Keratinocyte (primary cell): Measurements from ENCODE around the gene SDCCAG8. TPM values are rescaled to one million over a fixed set of nuclear protein-coding genes. Genes with fewer than 3 reads are reported as not detected.

Experiments used
- DNase-seq: peaks from one replicate; pipeline ENCODE4 v3.0.0-alpha.2; 2011; ENCODE audit warnings: low read depth, missing footprints, low spot score
- FAIRE-seq: peaks from 2 replicates; lab custom pipeline; 2011; peaks lifted over from hg19 to GRCh38; lab: Jason Lieb, UNC
- H2AFZ ChIP-seq: 2 replicates; pipeline ENCODE4 v1.6.0; 2012; ENCODE audit warnings: low read length, control low read depth, inconsistent platforms; ENCODE audit not compliant: control insufficient read depth
- H3K27ac ChIP-seq: 2 replicates; pipeline ENCODE4 v1.5.1; 2011; ENCODE audit warnings: low read length; ENCODE audit not compliant: control insufficient read depth, insufficient read depth
- H3K27me3 ChIP-seq: 3 replicates; pipeline ENCODE4 v1.6.0; 2011; ENCODE audit warnings: low read length; ENCODE audit not compliant: control insufficient read depth, insufficient read depth; ENCODE audit errors: extremely low read depth
- H3K36me3 ChIP-seq, 2 experiments: 2 replicates in 1 of 2; 3 replicates in 1 of 2; pipeline ENCODE4 v1.5.1; 2011; ENCODE audit warnings: low read length in 2 of 2, mild to moderate bottlenecking in 1 of 2; ENCODE audit not compliant: control insufficient read depth in 2 of 2, insufficient read depth in 2 of 2; ENCODE audit errors: extremely low read depth in 1 of 2
- H3K4me1 ChIP-seq: 3 replicates; pipeline ENCODE4 v1.5.1; 2011; ENCODE audit warnings: low read length; ENCODE audit not compliant: control insufficient read depth, insufficient read depth; ENCODE audit errors: extremely low read depth
- H3K4me2 ChIP-seq: 3 replicates; pipeline ENCODE4 v1.6.0; 2011; ENCODE audit warnings: low read depth, low read length; ENCODE audit not compliant: control insufficient read depth, insufficient read depth; ENCODE audit errors: extremely low read depth
- H3K4me3 ChIP-seq, 3 experiments: fragments of 200-600 bp in 1 of 3; sonication (generic) in 1 of 3; 2 replicates in 2 of 3; 3 replicates in 1 of 3; pipeline ENCODE4 v1.5.1; 2011 to 2016; ENCODE audit warnings: low read length in 3 of 3, mild to moderate bottlenecking in 3 of 3, control low read depth in 2 of 3, inconsistent platforms in 1 of 3, low read depth in 1 of 3, mixed read lengths in 1 of 3, mixed run types in 1 of 3, moderate library complexity in 1 of 3; ENCODE audit not compliant: control insufficient read depth in 2 of 3, insufficient read depth in 2 of 3; ENCODE audit errors: extremely low read depth in 1 of 3
- H3K79me2 ChIP-seq: 2 replicates; pipeline ENCODE4 v1.6.0; 2012; ENCODE audit warnings: low read length; ENCODE audit not compliant: control insufficient read depth, insufficient read depth
- H3K9ac ChIP-seq: 3 replicates; pipeline ENCODE4 v1.6.0; 2011; ENCODE audit warnings: low read length; ENCODE audit not compliant: control insufficient read depth, insufficient read depth; ENCODE audit errors: extremely low read depth
- H3K9me1 ChIP-seq: 3 replicates; pipeline ENCODE4 v1.6.0; 2011; ENCODE audit warnings: low read length; ENCODE audit not compliant: control insufficient read depth, insufficient read depth; ENCODE audit errors: extremely low read depth
- H3K9me3 ChIP-seq: 2 replicates; pipeline ENCODE4 v1.5.1; 2012; ENCODE audit warnings: low read depth, low read length; ENCODE audit not compliant: control insufficient read depth
- H4K20me1 ChIP-seq: 3 replicates; pipeline ENCODE4 v1.6.0; 2011; ENCODE audit warnings: low read length; ENCODE audit not compliant: control insufficient read depth, insufficient read depth; ENCODE audit errors: extremely low read depth
- CTCF ChIP-seq, 3 experiments: IDR thresholded peaks in 1 of 3; conservative IDR thresholded peaks in 1 of 3; optimal IDR thresholded peaks in 1 of 3; 2 replicates in 2 of 3; 3 replicates in 1 of 3; pipeline versions ENCODE3 to v1.5.1; 2011; ENCODE audit warnings: low read length in 3 of 3, mild to moderate bottlenecking in 3 of 3, moderate library complexity in 2 of 3, control low read depth in 1 of 3, inconsistent platforms in 1 of 3; ENCODE audit not compliant: insufficient read depth in 2 of 3; ENCODE audit errors: extremely low read depth in 1 of 3
- EZH2 ChIP-seq: IDR thresholded peaks from one replicate; pipeline ENCODE4 v1.6.1; 2012; ENCODE audit warnings: inconsistent platforms, mild to moderate bottlenecking, low read length, moderate library complexity
- dilution Hi-C: fragments of 300-500 bp; cut with MboI; formaldehyde crosslinking; loops from one replicate; pipeline ENCODE4 v1.7.0; 2020; ENCODE audit warnings: low sequenced_read_pairs; ENCODE audit not compliant: extremely low pct_ligation_motif_present
- polyA plus RNA-seq, 5 experiments: library from polyadenylated mRNA; depleted of rRNA in 3 of 5; stranded (reverse) in 3 of 5; stranded (forward) in 1 of 5; unstranded in 1 of 5; fragments of >200 nt; gene quantifications; 1 replicate in 1 of 5; 2 replicates in 3 of 5; 3 replicates in 1 of 5; pipeline versions ENCODE4 v1.2.1 to v1.2.3, GENCODE V29; 2011 to 2012; ENCODE audit warnings: missing spikeins in 2 of 5, low read depth in 1 of 5, low replicate concordance in 1 of 5

The SDCCAG8 gene
- polyA plus RNA-seq, 1 donor (not counting 4 experiments of a cell fraction or from before 2014, with no cell fraction given), result 61.6 TPM

GRCh38 chr1:243218059-243218458 is 37.8 kb upstream of the SDCCAG8 start:
- Histone ChIP-seq H3K4me2 (no peak overlapping the region), H3K4me1 (no peaks in the 10 kb centered on the region), H2AFZ (no peak overlapping the region), H3K4me3 (no peak overlapping the region), H3K9me3 (no peaks in the 10 kb centered on the region), H3K9ac (no peak overlapping the region), H3K27me3 (no peaks in the 10 kb centered on the region), H3K79me2 (peaks cover 7% of the 10 kb centered on the region), H3K36me3 (peaks cover 3 to 4% of the 10 kb centered on the region in 2 experiments), H3K9me1 (no peaks in the 10 kb centered on the region), H4K20me1 (no peaks in the 10 kb centered on the region), H3K27ac (no peak overlapping the region)
- TF ChIP-seq EZH2, result no peak
- TF ChIP-seq CTCF (optimal IDR thresholded peaks at IDR 0.05 in 1 of 3, IDR thresholded peaks at IDR 0.05 in 1 of 3, conservative IDR thresholded peaks at IDR 0.05 in 1 of 3; ENCODE audit: extremely low read depth in 1 of 3, insufficient read depth in 2 of 3, low read length in 3 of 3), result no peak
- FAIRE-seq (no peak), DNase-seq (no peak)
- dilution Hi-C loops, result no loop called here

GRCh38 chr1:243227622-243228021 is 28.2 kb upstream of the SDCCAG8 start:
- H2AFZ ChIP-seq, result no peak overlapping the region
- H3K9me1 ChIP-seq, result no peaks in the 10 kb centered on the region
- H3K4me2 ChIP-seq, result no peak overlapping the region
- DNase-seq (no peak), FAIRE-seq (no peak)
- H3K4me3 ChIP-seq, result no peak overlapping the region
- H3K4me1 ChIP-seq, result no peaks in the 10 kb centered on the region
- H3K27me3 ChIP-seq, result no peaks in the 10 kb centered on the region
- no peak overlapping the region for H3K9ac ChIP-seq
- no peak for TF ChIP-seq EZH2
- TF ChIP-seq CTCF (optimal IDR thresholded peaks at IDR 0.05 in 1 of 3, IDR thresholded peaks at IDR 0.05 in 1 of 3, conservative IDR thresholded peaks at IDR 0.05 in 1 of 3; ENCODE audit: extremely low read depth in 1 of 3, insufficient read depth in 2 of 3, low read length in 3 of 3), result no peak
- peaks cover 61% of the 10 kb centered on the region for H3K79me2 ChIP-seq
- H3K36me3 ChIP-seq, result peaks cover 4 to 5% of the 10 kb centered on the region in 2 experiments
- peaks cover 2% of the 10 kb centered on the region for H4K20me1 ChIP-seq
- no peak overlapping the region for H3K27ac ChIP-seq
- H3K9me3 ChIP-seq, result peaks cover 7% of the 10 kb centered on the region
- dilution Hi-C loops, result no loop called here
